Urinary bladder (tissue), 4 donors: ENCODE data around the gene STAT4. TPM values are rescaled to one million over a fixed set of nuclear protein-coding genes. Genes with fewer than 3 reads are reported as not detected.
A peak's percentile ranks its signal among the peaks of the same experiment; 100 is the strongest.

ENCODE experiments used
- DNase-seq: peaks from one replicate; pipeline ENCODE4 v3.0.0-alpha.2; 2015; ENCODE audit errors: extremely low spot score
- H3K27ac ChIP-seq: one replicate; pipeline ENCODE4 v1.5.1; 2013; ENCODE audit warnings: low read depth, mild to moderate bottlenecking, moderate library complexity
- H3K36me3 ChIP-seq: one replicate; pipeline ENCODE4 v1.6.1; 2013; ENCODE audit warnings: mild to moderate bottlenecking, moderate library complexity; ENCODE audit not compliant: insufficient read depth
- H3K4me1 ChIP-seq: one replicate; pipeline ENCODE4 v1.6.1; 2013; ENCODE audit warnings: mild to moderate bottlenecking, moderate library complexity; ENCODE audit not compliant: insufficient read depth
- H3K4me3 ChIP-seq: one replicate; pipeline ENCODE4 v1.5.1; 2013; ENCODE audit warnings: low read depth, low read length
- WGBS: extraction: QIAGEN DNeasy Blood & Tissue Kit; methylation state at CpG from one replicate; pipeline ENCODE4 v1.1.7; 2013; 5-methylcytosine and 5-hydroxymethylcytosine counted together
- polyA plus RNA-seq: library from polyadenylated mRNA; stranded (reverse); fragments of 200-250 nt; gene quantifications from one replicate; pipeline ENCODE4 v1.2.3, GENCODE V29; 2013
- total RNA-seq: library from RNA; depleted of rRNA; stranded (reverse); fragments of >200 nt; gene quantifications from one replicate; pipeline ENCODE4 v1.2.3, GENCODE V29; 2014
- donor health status: healthy with polysubstance abuse.
- donor health status: healthy.

Gene STAT4
- total and polyA plus RNA-seq, 2 donors = 0.80 to 7.1 TPM

- Histone ChIP-seq H3K36me3 (peaks cover 2% of the 10 kb centered on the region), H3K4me3 (no peak overlapping the region), H3K27ac (no peak overlapping the region), H3K4me1 (no peaks in the 10 kb centered on the region)
- 88% methylated on average over 3 of the region's 3 CpGs for WGBS
- no peak for DNase-seq
Observed at GRCh38 chr2:191069606-191070005, 81.2 kb downstream of the STAT4 start.

- no peaks in the 10 kb centered on the region for H3K36me3 ChIP-seq
- no peak for DNase-seq
- WGBS = 83% methylated on average over 3 of the region's 3 CpGs
Observed at GRCh38 chr2:191066919-191067233, 83.9 kb downstream of the STAT4 start.

GRCh38 chr2:191066197-191066918, 84.4 kb downstream of the STAT4 start:
- no peaks in the 10 kb centered on the region for H3K36me3 ChIP-seq
- no peak for DNase-seq
- H3K4me1 ChIP-seq = no peaks in the 10 kb centered on the region
- no peak overlapping the region for H3K27ac ChIP-seq
- WGBS = 30% methylated on average over 4 of the region's 4 CpGs
- no peak overlapping the region for H3K4me3 ChIP-seq

More at GRCh38 chr2:191066919-191067233, 83.9 kb downstream of the STAT4 start:
- Histone ChIP-seq H3K27ac (no peak overlapping the region), H3K4me1 (no peaks in the 10 kb centered on the region), H3K4me3 (no peak overlapping the region)

- WGBS = 50% methylated on average over 2 of the region's 2 CpGs
- Histone ChIP-seq H3K4me3 (no peak overlapping the region), H3K4me1 (no peaks in the 10 kb centered on the region), H3K36me3 (no peaks in the 10 kb centered on the region), H3K27ac (no peak overlapping the region)
- DNase-seq = no peak
Observed at GRCh38 chr2:191065785-191066184, 85.0 kb downstream of the STAT4 start.

- no peaks in the 10 kb centered on the region for H3K4me1 ChIP-seq
- DNase-seq = no peak
- WGBS = 80% methylated on average over 9 of the region's 9 CpGs
- H3K4me3 ChIP-seq = no peak overlapping the region
- no peak overlapping the region for H3K27ac ChIP-seq
- H3K36me3 ChIP-seq = no peaks in the 10 kb centered on the region
Observed at GRCh38 chr2:191064590-191064989, 86.2 kb downstream of the STAT4 start.

GRCh38 chr2:191063584-191063983, 87.2 kb downstream of the STAT4 start:
- no peak for DNase-seq
- no peaks in the 10 kb centered on the region for H3K36me3 ChIP-seq
- no peak overlapping the region for H3K27ac ChIP-seq
- no peak overlapping the region for H3K4me3 ChIP-seq
- WGBS = 88% methylated on average over 1 of the region's 1 CpG
- no peaks in the 10 kb centered on the region for H3K4me1 ChIP-seq

GRCh38 chr2:191061381-191061980, 89.3 kb downstream of the STAT4 start:
- WGBS = 92% methylated on average over 4 of the region's 4 CpGs
- no peak overlapping the region for H3K27ac ChIP-seq
- no peak for DNase-seq
- H3K36me3 ChIP-seq = peaks cover 2% of the 10 kb centered on the region
- H3K4me1 ChIP-seq = no peaks in the 10 kb centered on the region
- H3K4me3 ChIP-seq = no peak overlapping the region

GRCh38 chr2:191059308-191059707, 91.5 kb downstream of the STAT4 start:
- Histone ChIP-seq H3K36me3 (peaks cover 2% of the 10 kb centered on the region), H3K4me3 (no peak overlapping the region), H3K4me1 (no peaks in the 10 kb centered on the region), H3K27ac (no peak overlapping the region)
- 85% methylated on average over 3 of the region's 3 CpGs for WGBS
- DNase-seq = no peak

GRCh38 chr2:191056228-191056627, 94.6 kb downstream of the STAT4 start:
- Histone ChIP-seq H3K27ac (no peak overlapping the region), H3K4me3 (no peak overlapping the region), H3K4me1 (no peaks in the 10 kb centered on the region), H3K36me3 (peaks cover 2% of the 10 kb centered on the region)
- no peak for DNase-seq
- WGBS = 75% methylated on average over 2 of the region's 2 CpGs

- Histone ChIP-seq H3K27ac (no peak overlapping the region), H3K36me3 (peaks cover 2% of the 10 kb centered on the region), H3K4me1 (no peaks in the 10 kb centered on the region), H3K4me3 (no peak overlapping the region)
- DNase-seq = no peak
- WGBS = 80% methylated on average over 6 of the region's 6 CpGs
Observed at GRCh38 chr2:191053256-191053655, 97.5 kb downstream of the STAT4 start.

- Histone ChIP-seq H3K36me3 (peaks cover 2% of the 10 kb centered on the region), H3K27ac (no peak overlapping the region), H3K4me1 (no peaks in the 10 kb centered on the region), H3K4me3 (no peak overlapping the region)
- WGBS = 26% methylated on average over 10 of the region's 10 CpGs
- peak; percentile 36 for DNase-seq
Observed at GRCh38 chr2:191051825-191052778, 98.7 kb downstream of the STAT4 start.

GRCh38 chr2:191051177-191051576, 99.6 kb downstream of the STAT4 start:
- no peak for DNase-seq
- Histone ChIP-seq H3K4me1 (no peaks in the 10 kb centered on the region), H3K36me3 (no peaks in the 10 kb centered on the region), H3K4me3 (no peak overlapping the region), H3K27ac (no peak overlapping the region)
- WGBS = 79% methylated on average over 3 of the region's 3 CpGs

- Histone ChIP-seq H3K27ac (no peak overlapping the region), H3K4me3 (no peak overlapping the region), H3K4me1 (no peaks in the 10 kb centered on the region), H3K36me3 (no peaks in the 10 kb centered on the region)
- 43% methylated on average over 1 of the region's 1 CpG for WGBS
- DNase-seq = no peak
Observed at GRCh38 chr2:191050640-191050987, 100.2 kb downstream of the STAT4 start.
